NCI-H526 (cell line): Measurements from ENCODE around the gene RILPL2.
"Not testable (repeated sequence)": the region's sequence is repeated elsewhere in the genome, so short reads cannot be mapped to it uniquely, and the experiment has no call there.

Experiments
- DNase-seq, 2 experiments: peaks; one replicate each; lab custom pipeline; 2025; lab: John Stamatoyannopoulos, UW

RILPL2 gene

DNA sequence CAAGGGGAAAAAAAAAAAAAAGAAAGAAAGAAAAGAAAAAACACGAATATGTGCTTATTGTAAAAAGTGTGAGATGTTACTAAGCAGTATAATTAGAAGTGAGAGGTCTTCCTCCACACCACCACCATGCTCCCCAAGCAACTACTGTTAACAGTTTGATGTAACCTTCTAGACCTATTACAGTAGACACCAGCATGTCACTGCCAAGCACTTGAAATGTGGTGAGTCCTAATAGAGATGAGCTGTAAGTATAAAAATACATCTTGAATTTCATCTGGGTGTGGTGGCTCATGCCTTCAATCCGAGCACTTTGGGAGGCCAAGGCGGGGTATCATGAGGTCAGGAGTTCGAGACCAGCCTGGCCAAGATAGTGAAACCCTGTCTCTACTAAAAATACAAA lies 13.4 kb upstream of the RILPL2 start:
- DNase-seq = no peak

DNA sequence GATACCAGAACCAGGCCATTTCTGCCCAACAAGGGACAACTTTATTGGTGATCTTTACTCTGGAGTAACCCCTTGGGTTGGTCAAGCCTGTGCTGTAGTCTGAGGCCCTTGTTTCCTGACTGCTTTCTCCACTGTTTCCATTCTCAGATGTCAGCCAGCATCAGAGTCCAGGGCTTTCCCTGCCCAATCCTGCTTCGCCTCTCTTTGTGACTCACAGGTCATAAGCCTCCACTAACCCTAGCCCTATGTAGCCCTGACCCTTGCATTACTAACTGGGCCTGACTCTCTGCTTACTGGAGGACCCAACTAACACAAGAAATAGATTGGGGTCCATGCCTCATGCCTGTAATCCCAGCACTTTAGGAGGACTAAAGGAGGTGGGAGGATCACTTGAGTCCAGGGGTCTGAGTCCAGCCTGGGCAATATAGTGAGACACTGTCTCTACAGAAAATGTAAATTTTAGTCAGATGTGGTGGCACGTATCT lies 12.8 kb upstream of the RILPL2 start:
- no peak for DNase-seq

DNA sequence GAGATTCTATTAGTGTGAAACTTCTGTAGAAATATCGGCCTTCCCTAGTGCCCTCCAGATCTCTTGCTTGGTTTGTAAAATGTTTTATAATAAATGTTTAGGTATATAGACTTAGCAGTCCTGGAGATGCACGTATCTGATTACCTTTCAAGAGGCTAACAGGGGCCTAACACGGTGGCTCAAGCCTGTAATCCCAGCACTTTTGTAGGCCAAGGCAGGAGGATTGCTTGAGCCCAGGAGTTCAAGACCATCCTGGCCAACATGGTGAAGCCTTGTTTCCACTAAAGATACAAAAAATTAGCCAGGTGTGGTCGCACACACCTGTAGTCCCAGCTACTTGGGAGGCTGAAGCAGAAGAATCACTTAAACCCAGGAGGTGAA lies 9.8 kb upstream of the RILPL2 start:
- no peak for DNase-seq

DNA sequence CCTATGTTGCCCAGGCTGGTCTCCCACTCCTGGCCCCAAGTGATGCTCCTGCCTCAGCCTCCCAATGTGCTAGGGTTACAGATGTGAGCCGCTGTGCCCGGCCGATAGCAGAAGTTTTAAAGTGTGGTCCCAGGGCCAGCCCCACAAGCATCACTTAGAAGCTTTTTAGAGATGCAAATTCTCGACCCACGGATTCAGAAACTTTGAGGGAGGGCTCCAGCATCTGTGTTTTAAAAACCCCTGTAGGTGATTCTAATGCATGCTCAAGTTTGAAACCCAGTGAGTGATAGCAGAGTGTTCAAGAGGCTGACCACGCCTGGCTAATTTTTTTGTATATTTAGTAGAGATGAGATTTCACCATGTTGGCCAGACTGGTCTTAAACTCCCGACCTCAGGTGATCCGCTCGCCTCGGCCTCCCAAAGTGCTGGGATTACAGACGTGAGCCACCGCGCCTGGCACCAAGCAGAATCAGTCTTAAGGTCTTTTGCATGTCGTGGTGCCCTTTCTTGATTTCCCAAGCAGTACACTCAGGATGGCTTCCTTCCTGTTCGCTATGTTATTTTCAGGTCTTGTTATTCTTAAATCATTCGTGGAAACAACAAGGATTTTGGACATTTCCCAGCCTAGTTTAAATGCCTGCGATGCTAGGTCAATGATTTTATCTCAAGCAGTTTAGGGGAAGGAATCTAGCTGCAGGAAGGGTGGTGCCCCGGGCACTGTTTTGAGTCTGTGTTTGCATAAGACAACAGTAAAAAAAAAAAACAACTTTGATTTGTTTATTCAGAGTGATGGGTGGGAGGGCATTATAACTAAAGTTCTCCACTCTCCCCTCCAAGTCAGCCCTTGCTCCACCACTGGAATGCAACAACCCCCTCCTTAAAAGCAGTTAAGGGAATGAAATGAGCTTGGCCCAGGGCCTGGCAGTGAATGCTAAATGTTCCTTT lies 9.2 kb upstream of the RILPL2 start:
- peak in 1 of 2 experiments; percentile 19 for DNase-seq

DNA sequence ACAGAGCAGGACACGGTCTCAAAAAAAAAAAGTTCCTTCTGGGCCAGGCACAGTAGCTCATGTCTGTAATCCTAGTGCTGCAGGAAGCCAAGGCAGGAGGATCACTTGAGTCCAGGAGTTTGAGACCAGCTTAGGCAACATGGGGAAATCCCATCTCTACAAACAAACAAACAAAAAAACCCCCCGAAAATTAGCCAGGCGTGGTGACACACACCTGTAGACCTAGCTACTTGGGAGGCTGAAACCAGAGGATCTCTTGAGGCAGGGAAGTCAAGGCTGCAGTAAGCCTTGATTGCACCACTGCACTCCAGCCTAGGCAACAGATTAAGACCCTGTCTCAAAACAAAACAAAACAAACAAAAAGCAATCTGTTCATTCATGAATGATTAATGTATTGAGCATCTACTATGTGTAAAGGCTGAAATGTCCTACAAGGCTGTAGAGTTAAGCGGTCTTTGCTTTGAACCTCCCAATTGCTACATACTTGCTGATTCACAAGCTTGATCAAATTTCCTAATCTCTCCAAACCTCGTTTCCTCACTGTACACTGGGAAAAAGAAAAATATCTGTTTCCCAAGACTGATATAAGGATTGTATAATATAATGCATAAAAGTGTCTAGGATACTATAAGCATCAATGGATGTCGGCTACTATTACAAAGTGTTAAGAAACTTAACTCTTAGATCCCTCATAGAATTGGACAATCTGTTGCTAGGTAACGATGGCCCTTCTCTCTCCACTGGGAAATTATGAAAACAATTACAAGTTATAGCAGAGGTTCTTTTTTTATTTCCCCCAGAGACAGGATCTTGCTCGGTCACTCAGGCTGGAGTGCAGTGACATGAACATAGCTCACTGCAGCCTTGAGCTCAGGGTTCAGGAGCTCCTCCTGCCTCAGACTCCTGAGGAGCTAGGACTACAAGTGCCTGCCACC lies 7.9 kb upstream of the RILPL2 start:
- DNase-seq = no peak

DNA sequence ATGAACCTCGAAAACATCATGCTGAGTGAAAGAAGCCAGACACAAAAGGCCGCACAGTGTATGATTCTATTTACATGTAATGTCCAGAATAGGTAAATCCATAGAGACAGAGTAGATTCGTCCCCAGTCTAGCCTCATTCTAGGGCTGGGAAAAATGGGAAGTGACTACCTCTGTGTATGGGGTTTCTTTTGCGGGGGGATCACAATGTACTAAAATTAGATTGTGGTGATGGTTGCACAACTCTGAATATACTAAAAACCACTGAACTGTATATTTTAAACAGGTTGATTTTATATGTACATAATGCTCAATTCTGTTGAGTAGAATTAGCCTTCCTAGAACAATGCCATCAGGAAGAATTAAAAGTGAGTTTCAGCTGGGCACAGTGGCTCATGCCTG lies 6.3 kb upstream of the RILPL2 start:
- DNase-seq = no peak

DNA sequence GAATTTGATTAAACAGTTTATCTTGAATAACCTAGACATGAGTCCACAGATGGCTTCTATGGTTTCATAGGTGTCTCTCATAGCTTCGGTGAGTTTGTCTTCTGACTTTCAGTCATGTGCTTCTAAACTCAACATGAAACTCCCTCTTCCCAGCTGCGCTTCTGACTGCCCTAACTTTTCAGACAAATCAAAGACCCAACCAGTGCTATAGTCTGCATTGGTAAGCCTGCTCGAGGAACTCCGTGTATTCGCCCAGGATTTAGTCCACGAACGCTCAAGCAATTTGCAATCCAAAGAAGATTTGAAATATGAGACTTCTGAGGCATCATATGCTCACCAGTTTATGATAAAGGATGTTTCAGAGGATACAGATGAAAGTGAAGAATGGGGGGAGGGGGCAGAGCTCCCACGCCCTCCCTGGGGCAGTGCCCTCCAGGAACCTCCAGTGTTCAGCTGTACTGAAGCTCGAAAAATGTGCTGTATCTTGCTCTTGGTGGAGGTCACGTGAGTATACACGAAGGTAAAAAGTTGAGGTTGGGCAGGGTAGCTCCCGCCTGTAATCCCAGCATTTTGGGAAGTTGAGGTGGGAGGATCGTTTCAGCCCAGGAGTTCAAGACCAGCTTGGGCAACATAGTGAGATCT lies 5.2 kb upstream of the RILPL2 start:
- DNase-seq = peak in 1 of 2 experiments; percentile 31

DNA sequence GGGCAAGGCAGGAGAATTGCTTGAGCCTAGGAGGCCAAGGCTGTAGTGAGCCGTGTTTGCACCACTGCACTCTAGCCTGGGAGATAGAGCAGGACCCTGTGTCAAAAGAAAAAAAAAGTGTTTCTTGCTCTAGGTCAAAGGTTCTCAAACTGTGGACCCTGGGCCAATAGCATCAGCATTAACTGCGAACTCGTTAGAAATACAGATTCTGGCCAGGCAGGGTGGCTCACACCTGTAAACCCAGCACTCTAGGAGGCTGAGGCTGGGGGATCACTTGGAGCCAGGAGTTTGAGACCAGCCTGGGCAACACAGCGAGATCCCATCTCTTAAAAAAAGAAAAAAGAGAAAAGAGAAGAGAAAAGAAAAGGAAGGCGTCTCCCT lies 858 bp downstream of the RILPL2 start:
- no peak for DNase-seq

DNA sequence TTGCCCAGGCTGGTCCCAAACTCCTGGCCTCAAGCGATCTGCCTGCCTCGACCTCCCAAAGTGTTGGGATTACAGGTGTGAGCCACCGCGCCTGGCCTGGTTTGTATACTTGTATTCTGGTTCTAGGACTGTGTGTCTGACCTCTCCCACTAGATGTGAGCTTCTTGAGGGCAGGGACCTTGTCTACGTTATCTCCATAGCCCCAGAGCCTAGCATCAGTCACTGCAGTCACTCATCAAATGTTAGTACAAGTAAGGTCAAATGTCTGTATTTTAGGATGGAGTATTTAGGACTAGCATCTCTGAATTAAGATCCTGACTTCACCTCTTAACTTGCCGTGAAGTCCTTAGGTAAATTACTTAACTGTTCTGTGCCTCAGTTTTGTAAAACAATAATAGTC lies 2.9 kb downstream of the RILPL2 start:
- no peak for DNase-seq

DNA sequence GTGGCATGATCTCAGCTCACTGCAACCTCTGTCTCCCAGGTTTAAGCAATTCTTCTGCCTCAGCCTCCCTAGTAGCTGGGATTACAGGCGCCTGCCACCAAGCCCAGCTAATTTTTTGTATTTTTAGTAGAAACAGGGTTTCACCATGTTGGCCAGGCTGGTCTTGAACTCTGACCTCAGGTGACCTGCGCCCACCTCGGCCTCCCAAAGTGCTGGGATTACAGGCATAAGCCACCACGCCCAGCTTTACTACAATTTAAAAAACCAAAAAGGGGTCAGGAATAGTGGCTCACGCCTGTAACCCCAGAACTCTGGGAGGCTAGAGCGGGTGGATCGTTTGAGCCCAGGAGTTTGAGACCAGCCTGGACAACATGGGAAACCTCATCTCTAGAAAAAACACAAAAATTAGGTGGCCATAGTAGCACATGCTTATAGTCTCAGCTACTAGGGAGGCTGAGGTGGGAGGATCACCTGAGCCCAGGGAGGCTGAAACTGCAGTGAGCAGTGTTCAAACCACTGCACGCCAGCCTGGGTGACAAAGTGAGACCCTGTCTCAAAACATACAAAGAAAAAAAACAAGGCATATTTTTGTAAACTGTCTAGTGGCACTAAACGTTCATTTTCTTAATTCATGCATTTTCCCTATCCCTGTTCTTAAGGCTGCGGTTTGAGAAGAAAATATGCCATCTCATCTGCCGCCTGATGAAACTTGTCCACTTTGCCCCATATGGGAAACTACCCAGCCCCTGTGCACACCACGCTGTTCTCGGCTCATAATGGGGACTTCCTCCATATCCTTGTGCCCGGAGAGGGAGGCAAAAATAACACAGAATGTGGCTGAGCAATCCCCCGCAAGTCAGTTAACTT lies 4.3 kb downstream of the RILPL2 start:
- not testable (repeated sequence) for DNase-seq

DNA sequence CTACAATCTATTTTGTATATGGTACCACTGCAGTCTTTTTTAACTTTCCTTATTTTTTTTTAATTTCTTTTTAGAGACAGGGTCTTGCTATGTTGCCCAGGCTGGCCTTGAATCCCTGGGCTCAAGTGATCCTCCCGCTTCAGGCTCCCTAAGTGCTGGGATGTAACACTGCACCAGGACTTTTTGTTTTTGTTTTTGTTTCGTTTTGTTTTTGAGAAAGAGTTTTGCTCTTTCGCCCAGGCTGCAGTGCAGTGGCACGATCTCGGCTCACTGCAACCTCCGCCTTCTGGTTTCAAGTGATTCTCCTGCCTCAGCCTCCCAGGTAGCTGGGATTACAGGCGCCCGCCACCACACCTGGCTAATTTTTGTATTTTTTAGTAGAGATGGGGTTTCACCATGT lies 7.4 kb downstream of the RILPL2 start:
- not testable (repeated sequence) for DNase-seq

DNA sequence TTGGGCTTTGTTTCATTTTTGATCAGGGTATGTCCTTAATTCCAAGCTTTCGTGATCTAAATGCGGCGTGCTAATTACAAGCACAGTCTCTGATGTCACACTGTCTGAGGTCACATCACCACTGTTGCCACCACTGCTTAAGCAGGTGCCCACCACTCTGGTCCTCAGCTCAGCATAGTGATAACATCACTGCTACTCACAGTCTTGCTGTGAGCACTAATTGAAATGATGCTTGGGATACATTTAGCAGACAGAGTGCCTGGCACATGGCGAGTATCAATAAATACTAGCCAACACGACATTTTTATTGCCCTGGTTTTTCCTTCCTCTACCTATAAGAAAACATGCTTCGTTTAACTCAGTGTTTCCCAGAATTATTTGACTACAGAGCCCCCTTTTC lies 7.9 kb downstream of the RILPL2 start:
- DNase-seq = no peak

DNA sequence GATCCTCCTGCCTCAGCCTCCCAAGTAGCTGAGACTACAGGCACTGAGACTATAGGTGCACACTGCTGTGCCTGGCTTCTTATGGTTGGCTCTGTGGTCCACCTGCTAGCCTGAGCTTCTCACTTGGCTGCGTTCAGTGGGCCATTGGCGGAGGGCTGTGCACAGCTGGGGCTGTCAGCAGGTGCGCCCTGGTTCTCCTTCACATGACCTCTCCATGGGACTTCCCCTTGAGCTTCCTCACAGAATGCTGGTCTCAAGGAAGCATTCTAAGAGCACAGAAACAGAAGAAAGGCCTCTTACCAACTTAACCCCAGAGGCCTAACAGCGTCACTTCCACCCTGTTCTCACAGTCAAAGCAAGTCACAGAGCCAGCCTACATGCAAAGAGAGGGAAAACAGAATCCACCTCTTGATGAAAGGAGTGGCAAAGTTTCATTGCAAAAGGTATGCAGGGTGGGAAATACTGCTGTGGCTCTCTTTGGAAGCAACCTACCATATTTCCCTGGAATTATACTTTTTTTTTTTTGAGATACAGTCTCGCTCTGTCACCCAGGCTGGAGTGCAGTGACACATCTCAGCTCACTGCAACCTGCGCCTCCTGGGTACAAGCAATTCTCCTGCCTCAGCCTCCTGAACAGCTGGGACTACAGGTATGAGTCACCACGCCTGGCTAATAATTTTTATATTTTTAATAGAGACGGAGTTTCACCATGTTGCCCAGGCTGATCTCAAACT lies 9.3 kb downstream of the RILPL2 start:
- no peak for DNase-seq

DNA sequence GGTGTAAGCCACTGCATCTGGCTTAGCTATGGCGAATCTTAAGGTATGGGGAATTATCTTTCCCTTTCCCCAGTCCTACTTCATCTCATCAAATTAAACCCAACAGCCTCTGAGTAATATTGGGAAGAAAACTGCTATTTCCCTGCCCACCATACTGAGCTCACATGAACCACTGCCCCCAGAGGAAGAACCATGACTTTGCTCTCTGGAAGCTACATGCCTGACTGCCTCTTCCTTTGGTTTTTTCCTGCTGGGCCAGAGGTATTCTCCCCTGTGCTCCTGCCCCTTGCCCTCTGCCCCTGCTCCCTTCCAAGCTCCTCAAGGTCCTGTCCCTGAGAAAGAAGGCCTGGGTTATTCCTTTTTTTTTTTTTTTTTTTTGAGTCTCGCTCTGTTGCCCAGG lies 15.2 kb downstream of the RILPL2 start:
- DNase-seq = no peak

DNA sequence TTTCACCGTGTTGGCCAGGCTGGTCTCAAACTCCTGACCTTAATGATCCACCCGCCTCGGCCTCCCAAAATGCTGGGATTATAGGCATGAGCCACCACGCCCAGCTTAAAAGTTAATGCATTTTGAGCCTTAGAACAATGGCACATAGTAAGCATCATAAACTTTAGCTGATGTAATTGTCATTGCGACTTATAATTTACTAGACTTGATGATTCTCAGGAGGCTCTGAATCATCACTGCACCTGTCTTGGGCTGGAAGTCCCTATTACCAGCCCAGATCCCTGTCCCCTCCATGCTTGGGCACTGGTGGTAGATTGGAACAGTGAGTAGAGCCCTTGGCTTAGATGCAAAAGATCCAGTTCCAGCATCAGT lies 26.5 kb downstream of the RILPL2 start:
- DNase-seq = no peak

DNA sequence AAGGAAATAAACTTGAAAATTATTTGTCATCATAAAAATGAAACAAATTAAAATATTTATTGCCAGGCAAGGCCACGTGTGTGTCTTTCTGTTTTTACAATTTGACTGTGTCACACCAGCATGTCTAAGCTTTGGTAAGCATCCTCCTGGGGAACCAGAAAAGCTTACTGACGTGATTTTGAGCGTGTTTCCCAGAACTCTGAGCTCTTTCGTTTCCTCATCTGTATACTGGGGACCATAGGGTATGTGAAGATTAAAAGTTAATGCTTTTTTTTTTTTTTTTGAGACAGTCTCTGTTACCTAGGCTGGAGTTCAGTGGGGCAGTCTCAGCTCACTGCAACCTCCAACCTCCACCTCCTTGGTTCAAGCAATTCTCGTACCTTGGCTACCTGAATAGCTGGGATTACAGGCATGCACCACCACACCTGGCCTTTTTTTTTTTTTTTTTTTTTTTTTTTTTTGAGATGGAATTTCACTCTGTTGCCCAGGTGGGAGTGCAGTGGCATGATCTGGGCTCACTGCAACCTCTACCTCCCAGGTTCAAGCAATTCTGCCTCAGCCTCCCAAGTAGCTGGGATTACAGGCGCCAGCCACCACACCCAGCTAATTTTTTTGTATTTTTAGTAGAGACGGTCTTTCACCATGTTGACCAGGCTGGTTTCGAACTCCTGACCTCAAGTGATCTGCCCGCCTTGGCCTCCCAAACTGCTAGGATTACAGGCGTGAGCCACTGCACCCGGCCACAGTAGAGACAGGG lies 27.0 kb downstream of the RILPL2 start:
- DNase-seq = not testable (repeated sequence)

DNA sequence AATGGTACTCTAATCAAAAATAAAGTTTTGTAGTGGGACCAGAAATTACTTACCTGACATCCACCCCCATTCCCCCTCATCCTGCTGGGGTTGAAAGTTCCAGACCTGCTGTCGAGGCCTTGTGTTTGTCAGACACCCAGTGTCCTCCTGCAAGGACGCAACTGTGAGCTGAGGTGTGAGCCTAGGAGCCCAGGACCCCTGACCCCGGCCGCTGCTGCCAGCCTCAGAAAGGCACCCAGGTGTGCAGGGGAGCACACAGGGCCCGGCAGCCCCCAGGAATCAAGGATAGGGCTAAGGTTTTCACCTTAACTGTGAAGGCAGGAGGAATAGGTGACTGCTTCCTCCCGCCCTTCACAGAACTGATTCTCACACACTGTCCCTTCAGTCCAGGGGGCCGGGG lies 27.9 kb downstream of the RILPL2 start:
- not testable (repeated sequence) for DNase-seq

DNA sequence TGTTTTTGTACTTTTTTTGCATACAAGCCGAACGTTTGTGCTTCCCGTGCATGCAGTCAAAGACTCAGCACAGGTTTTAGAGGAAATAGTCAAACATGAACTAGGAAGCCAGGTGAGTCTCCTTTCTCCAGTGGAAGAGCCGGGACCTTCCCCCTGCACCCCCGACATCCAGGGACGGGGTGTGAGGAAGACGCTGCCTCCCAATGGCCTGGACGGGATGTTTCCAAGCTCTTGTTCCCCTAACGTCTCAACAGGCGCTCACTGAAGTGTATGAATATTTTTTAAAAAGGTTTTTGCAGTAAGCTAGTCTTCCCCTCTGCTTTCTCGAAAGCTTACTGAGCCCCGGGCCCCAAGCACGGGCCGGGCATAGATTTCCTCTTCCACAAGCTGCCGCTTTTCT lies 28.6 kb downstream of the RILPL2 start:
- DNase-seq = not testable (repeated sequence)

DNA sequence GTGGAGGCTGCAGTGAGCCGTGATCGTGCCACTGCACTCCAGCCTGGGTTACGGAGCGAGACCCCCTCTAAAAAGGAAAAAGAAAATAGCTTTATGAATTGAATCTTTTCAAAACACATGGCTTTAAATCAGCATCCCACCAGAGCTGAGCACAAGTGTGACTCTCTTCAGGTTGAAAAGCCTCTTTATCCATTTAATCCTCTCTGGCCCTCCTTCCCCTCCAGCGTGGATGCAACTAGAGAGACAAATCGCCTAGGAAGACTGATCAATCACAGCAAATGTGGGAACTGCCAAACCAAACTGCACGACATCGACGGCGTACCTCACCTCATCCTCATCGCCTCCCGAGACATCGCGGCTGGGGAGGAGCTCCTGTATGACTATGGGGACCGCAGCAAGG lies 29.2 kb downstream of the RILPL2 start:
- DNase-seq = not testable (repeated sequence)

DNA sequence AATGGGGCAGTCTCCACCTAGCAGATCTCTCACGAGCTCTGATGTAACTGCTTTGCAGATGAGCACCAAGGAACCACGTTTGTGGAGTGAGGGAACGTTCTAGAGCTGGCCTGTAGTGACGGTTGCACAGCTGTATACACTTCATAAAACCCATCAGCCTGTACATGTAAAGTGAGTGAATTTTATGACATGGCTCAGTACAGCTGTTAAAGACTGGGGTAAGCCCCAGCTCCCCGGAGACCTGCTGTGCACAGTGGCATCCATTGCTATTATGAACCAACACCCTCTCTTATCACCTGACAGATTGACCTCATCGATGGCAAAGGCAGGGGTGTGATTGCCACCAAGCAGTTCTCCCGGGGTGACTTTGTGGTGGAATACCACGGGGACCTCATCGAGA lies 31.9 kb downstream of the RILPL2 start:
- no peak for DNase-seq
